Lung (tissue), 12 donors: ENCODE data around the gene SZT2. TPM values are rescaled to one million over a fixed set of nuclear protein-coding genes. Genes with fewer than 3 reads are reported as not detected.

Experiments
- ATAC-seq: fragments of 200-7000 bp; cut with Tn5 transposase; one replicate; pipeline ENCODE4 v1.9.1; 2020; ENCODE audit warnings: moderate number of reproducible peaks; ENCODE audit not compliant: insufficient read depth, low FRiP score
- DNase-seq, 3 donors: peaks; one replicate each; pipeline ENCODE4 v3.0.0-alpha.2; 2013 to 2017
- H3K27ac ChIP-seq, 2 donors: one replicate each; pipeline ENCODE4 v1.5.1; 2013; ENCODE audit warnings: mild to moderate bottlenecking in 2 of 2, moderate library complexity in 2 of 2, control low read depth in 1 of 2, inconsistent platforms in 1 of 2, low read depth in 1 of 2, low read length in 1 of 2
- H3K27me3 ChIP-seq, 3 donors: one replicate each; pipeline ENCODE4 v1.5.1; 2013; ENCODE audit warnings: low read length in 2 of 3; ENCODE audit not compliant: control insufficient read depth in 3 of 3, insufficient read depth in 3 of 3
- H3K36me3 ChIP-seq, 4 donors: one replicate each; pipeline ENCODE4 v1.5.1; 2013; ENCODE audit warnings: low read length in 4 of 4, mild to moderate bottlenecking in 1 of 4, moderate library complexity in 1 of 4; ENCODE audit not compliant: control insufficient read depth in 4 of 4, insufficient read depth in 4 of 4
- H3K4me1 ChIP-seq, 5 donors: one replicate each; pipeline ENCODE4 v1.5.1; 2013; ENCODE audit warnings: low read length in 5 of 5, mild to moderate bottlenecking in 2 of 5, moderate library complexity in 1 of 5; ENCODE audit not compliant: control insufficient read depth in 5 of 5, insufficient read depth in 5 of 5
- H3K4me3 ChIP-seq: one replicate; pipeline ENCODE4 v1.5.1; 2013; ENCODE audit warnings: mild to moderate bottlenecking, control low read depth, moderate library complexity
- H3K9ac ChIP-seq, 2 donors: one replicate each; pipeline ENCODE4 v1.5.1; 2013; ENCODE audit warnings: low read length in 2 of 2, control low read depth in 1 of 2; ENCODE audit not compliant: insufficient read depth in 1 of 2
- H3K9me3 ChIP-seq, 4 donors: one replicate each; pipeline ENCODE4 v1.5.1; 2013; ENCODE audit warnings: low read length in 3 of 4, mild to moderate bottlenecking in 1 of 4, moderate library complexity in 1 of 4; ENCODE audit not compliant: control insufficient read depth in 4 of 4, insufficient read depth in 3 of 4
- WGBS, 2 donors: extraction: QIAGEN DNeasy Blood & Tissue Kit; methylation state at CpG; one replicate each; pipeline ENCODE4 v1.1.7; 2013; 5-methylcytosine and 5-hydroxymethylcytosine counted together
- polyA plus RNA-seq, 2 donors: library from polyadenylated mRNA; stranded (reverse); fragments of 200-250 nt; gene quantifications; one replicate each; pipeline ENCODE4 v1.2.1, GENCODE V29; 2013
- total RNA-seq, 2 donors: library from RNA; depleted of rRNA in 1 of 2; stranded (reverse); fragments of >200 nt in 1 of 2; gene quantifications; one replicate each; pipeline ENCODE4 v1.2.1, GENCODE V29; 2014 to 2021
- TF ChIP-seq, protein P1 (sequence below): IDR thresholded peaks from 2 replicates; pipeline ENCODE4 v1.5.1; 2012; ENCODE audit warnings: mild to moderate bottlenecking; ENCODE audit errors: control extremely low read depth, extremely low read depth
- donor health status: control.
- donor health status: control.
- donor health status: Bipolar disorder and iron deficiency.
- donor health status: healthy.
- donor health status: DM: yes; HTN: yes; CAD: no.

SZT2 gene
- total and polyA plus RNA-seq, 4 donors, result 15.2 to 71.5 (median 40.2) TPM

DNA sequence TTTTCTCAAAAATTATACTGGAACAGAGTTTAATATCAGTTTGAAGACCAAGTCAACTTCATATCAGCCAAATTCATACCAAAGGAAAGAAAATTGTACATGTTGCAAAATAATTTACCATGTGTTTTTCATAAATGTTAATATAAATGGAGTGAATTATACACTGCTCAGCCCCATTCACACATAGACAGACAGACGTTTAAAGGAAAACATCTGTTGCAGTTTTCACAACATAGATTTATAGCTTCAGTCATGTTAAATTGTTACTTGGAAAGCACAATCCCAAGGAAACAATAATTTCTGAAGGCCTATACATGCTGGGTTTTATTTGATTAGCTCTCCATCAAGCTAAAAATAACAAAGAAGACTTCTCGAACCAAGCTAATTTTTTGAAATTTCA lies 91.8 kb downstream of the SZT2 start:
- 64 to 80% methylated on average over 2 of the region's 2 CpGs for WGBS, 2 donors
- ATAC-seq (no peak), DNase-seq (peak in 2 of 3 donors; percentile 83 to 94)
- H3K27me3 ChIP-seq, result peaks cover 0 to 3% (median 0%) of the 10 kb centered on the region in 3 donors
- no peak overlapping the region for H3K4me3 ChIP-seq
- H3K9me3 ChIP-seq, result no peaks in the 10 kb centered on the region
- no peak overlapping the region for H3K27ac ChIP-seq
- TF ChIP-seq, protein P1, sequence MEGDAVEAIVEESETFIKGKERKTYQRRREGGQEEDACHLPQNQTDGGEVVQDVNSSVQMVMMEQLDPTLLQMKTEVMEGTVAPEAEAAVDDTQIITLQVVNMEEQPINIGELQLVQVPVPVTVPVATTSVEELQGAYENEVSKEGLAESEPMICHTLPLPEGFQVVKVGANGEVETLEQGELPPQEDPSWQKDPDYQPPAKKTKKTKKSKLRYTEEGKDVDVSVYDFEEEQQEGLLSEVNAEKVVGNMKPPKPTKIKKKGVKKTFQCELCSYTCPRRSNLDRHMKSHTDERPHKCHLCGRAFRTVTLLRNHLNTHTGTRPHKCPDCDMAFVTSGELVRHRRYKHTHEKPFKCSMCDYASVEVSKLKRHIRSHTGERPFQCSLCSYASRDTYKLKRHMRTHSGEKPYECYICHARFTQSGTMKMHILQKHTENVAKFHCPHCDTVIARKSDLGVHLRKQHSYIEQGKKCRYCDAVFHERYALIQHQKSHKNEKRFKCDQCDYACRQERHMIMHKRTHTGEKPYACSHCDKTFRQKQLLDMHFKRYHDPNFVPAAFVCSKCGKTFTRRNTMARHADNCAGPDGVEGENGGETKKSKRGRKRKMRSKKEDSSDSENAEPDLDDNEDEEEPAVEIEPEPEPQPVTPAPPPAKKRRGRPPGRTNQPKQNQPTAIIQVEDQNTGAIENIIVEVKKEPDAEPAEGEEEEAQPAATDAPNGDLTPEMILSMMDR, result no peak
- H3K9ac ChIP-seq, result no peak overlapping the region
- H3K36me3 ChIP-seq, result no peaks in the 10 kb centered on the region
- peaks cover 0 to 18% (median 0%) of the 10 kb centered on the region in 5 donors for H3K4me1 ChIP-seq

DNA sequence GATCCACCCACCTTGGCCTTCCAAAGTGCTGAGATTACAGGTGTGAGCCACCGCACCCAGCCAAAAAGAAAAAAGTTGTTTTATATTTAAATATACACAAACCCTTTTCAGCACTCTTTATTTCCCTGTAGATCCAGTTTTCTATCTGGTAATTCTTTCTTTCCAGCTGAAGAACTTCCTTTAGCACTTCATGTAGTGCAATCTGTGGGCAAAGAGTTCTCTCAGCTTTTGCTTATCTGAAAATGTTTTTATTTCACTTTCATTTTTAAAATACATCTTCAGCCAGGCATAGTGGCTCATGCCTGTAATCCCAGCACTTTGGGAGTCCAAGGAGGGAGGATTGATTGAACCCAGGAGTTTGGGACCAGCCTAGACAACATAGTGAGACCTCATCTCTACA lies 92.5 kb downstream of the SZT2 start:
- Histone ChIP-seq H3K9ac (no peak overlapping the region), H3K27ac (no peak overlapping the region), H3K9me3 (no peaks in the 10 kb centered on the region), H3K4me1 (peaks cover 0 to 18% (median 0%) of the 10 kb centered on the region in 5 donors), H3K27me3 (peaks cover 0 to 3% (median 0%) of the 10 kb centered on the region in 3 donors), H3K36me3 (no peaks in the 10 kb centered on the region), H3K4me3 (no peak overlapping the region)
- DNase-seq (peak in 2 of 3 donors; percentile 92 to 94), ATAC-seq (no peak)
- WGBS, 2 donors, result 50 to 95% methylated on average over 1 of the region's 1 CpG
- TF ChIP-seq, protein P1, result no peak

DNA sequence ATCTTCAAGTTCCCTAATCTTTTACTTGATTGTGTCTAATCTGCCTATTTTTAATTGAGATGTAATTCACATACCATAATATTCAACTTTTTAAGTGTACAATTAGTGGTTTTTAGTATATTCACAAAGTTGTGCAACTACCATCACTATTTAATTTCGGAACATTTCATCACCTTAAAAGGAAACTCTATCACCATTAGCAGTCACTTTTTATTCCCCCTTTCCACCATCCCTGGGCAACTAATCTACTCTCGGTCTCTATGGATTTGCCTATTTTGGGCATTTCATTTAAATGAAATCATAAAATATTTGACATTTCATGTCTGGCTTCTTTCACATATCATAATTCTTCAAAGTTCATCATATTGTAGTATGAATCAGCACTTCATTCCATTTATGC lies 94.7 kb downstream of the SZT2 start:
- WGBS, 2 donors, result 68 to 87% methylated on average over 2 of the region's 2 CpGs
- no peak overlapping the region for H3K27ac ChIP-seq
- H3K4me1 ChIP-seq, result peaks cover 0 to 18% (median 0%) of the 10 kb centered on the region in 5 donors
- TF ChIP-seq, protein P1, result no peak
- no peak overlapping the region for H3K4me3 ChIP-seq
- peaks cover 0 to 2% (median 0%) of the 10 kb centered on the region in 4 donors for H3K9me3 ChIP-seq
- ATAC-seq, result no peak
- DNase-seq, result no peak
- H3K9ac ChIP-seq, result no peak overlapping the region
- H3K27me3 ChIP-seq, result no peaks in the 10 kb centered on the region
- no peaks in the 10 kb centered on the region for H3K36me3 ChIP-seq

DNA sequence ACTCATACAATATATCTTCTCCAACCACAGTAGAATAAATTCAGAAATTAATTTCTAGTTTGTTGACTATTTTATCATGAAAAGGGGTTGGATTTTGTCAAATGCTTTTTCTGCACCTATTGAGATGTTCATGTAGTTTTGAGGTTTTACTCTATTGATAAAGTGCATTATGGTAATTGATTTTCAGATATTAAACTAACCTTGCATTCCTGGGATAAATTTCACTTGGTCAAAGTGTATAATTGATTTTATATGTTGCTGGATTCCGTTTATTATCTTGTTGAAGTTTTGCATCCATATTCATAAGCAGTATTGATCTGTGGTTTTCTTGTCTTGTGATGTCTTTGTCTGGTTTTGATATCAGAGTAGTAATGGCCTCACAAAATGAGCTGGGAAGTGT lies 98.5 kb downstream of the SZT2 start:
- DNase-seq (no peak), ATAC-seq (no peak)
- Histone ChIP-seq H3K27ac (no peak overlapping the region), H3K9me3 (peaks cover 0 to 7% (median 2%) of the 10 kb centered on the region in 4 donors), H3K36me3 (no peaks in the 10 kb centered on the region), H3K4me1 (peaks cover 0 to 4% (median 0%) of the 10 kb centered on the region in 5 donors), H3K27me3 (no peaks in the 10 kb centered on the region), H3K4me3 (no peak overlapping the region), H3K9ac (no peak overlapping the region)
- 83 to 87% methylated on average over 1 of the region's 1 CpG for WGBS, 2 donors
- TF ChIP-seq, protein P1, result no peak
